ENCODE results near the gene SLC26A11. TPM values are rescaled to one million over a fixed set of nuclear protein-coding genes. Genes with fewer than 3 reads are reported as not detected.
A peak's percentile ranks its signal among the peaks of the same experiment; 100 is the strongest.

SLC26A11 gene
- total RNA-seq, 1 donor from 2014 or later, result 27.7 TPM

GRCh38 chr17:80183581-80184422 is 36.4 kb upstream of the SLC26A11 start:
- TF ChIP-seq CTCF (conservative IDR thresholded peaks at IDR 0.05), result no peak
- H3K27ac Mint-ChIP-seq (ENCODE audit: unreplicated experiment), result peak overlapping the region; percentile 96
- no peak for DNase-seq (ENCODE audit: low read depth, low spot score)
- H3K4me3 Mint-ChIP-seq, result no peak overlapping the region
- peaks cover 14% of the 10 kb centered on the region for H3K4me1 Mint-ChIP-seq
- no peaks in the 10 kb centered on the region for H3K27me3 Mint-ChIP-seq (ENCODE audit: low read depth)
- H3K9me3 Mint-ChIP-seq, result no peaks in the 10 kb centered on the region
- no peaks in the 10 kb centered on the region for H3K36me3 Mint-ChIP-seq (ENCODE audit: low read depth)

GRCh38 chr17:80184423-80184714 is 35.9 kb upstream of the SLC26A11 start:
- Mint-ChIP-seq H3K27me3 (ENCODE audit: low read depth) (no peaks in the 10 kb centered on the region), H3K36me3 (ENCODE audit: low read depth) (no peaks in the 10 kb centered on the region), H3K9me3 (no peaks in the 10 kb centered on the region), H3K27ac (ENCODE audit: unreplicated experiment) (peak overlapping the region; percentile 96), H3K4me3 (no peak overlapping the region), H3K4me1 (peaks cover 14% of the 10 kb centered on the region)
- no peak for DNase-seq (ENCODE audit: low read depth, low spot score)
- TF ChIP-seq CTCF (conservative IDR thresholded peaks at IDR 0.05), result no peak

- H3K27ac Mint-ChIP-seq (ENCODE audit: unreplicated experiment), result no peak overlapping the region
- H3K36me3 Mint-ChIP-seq (ENCODE audit: low read depth), result no peaks in the 10 kb centered on the region
- H3K4me1 Mint-ChIP-seq, result peaks cover 16% of the 10 kb centered on the region
- no peak for TF ChIP-seq CTCF (conservative IDR thresholded peaks at IDR 0.05)
- no peaks in the 10 kb centered on the region for H3K9me3 Mint-ChIP-seq
- H3K27me3 Mint-ChIP-seq (ENCODE audit: low read depth), result no peaks in the 10 kb centered on the region
- no peak overlapping the region for H3K4me3 Mint-ChIP-seq
- no peak for DNase-seq (ENCODE audit: low read depth, low spot score)
These were observed 34.3 kb upstream of the SLC26A11 start for GRCh38 chr17:80185968-80186367.

GRCh38 chr17:80187090-80187489 is 33.1 kb upstream of the SLC26A11 start:
- Mint-ChIP-seq H3K36me3 (ENCODE audit: low read depth) (no peaks in the 10 kb centered on the region), H3K9me3 (no peaks in the 10 kb centered on the region), H3K27me3 (ENCODE audit: low read depth) (no peaks in the 10 kb centered on the region), H3K27ac (ENCODE audit: unreplicated experiment) (no peak overlapping the region), H3K4me3 (no peak overlapping the region), H3K4me1 (peaks cover 25% of the 10 kb centered on the region)
- TF ChIP-seq CTCF (conservative IDR thresholded peaks at IDR 0.05), result no peak
- DNase-seq (ENCODE audit: low read depth, low spot score), result no peak

GRCh38 chr17:80187515-80187941 is 32.7 kb upstream of the SLC26A11 start:
- Mint-ChIP-seq H3K27me3 (ENCODE audit: low read depth) (no peaks in the 10 kb centered on the region), H3K9me3 (no peaks in the 10 kb centered on the region), H3K4me3 (no peak overlapping the region), H3K27ac (ENCODE audit: unreplicated experiment) (no peak overlapping the region), H3K36me3 (ENCODE audit: low read depth) (no peaks in the 10 kb centered on the region), H3K4me1 (peaks cover 30% of the 10 kb centered on the region)
- TF ChIP-seq CTCF (conservative IDR thresholded peaks at IDR 0.05), result no peak
- DNase-seq (ENCODE audit: low read depth, low spot score), result no peak
